ENCODE measurements around the gene CPZ. TPM values are rescaled to one million over a fixed set of nuclear protein-coding genes. Genes with fewer than 3 reads are reported as not detected.

Gene CPZ
- total RNA-seq, 4 donors from 2014 or later: 4.1 to 12.9 (median 6.5) TPM

DNA sequence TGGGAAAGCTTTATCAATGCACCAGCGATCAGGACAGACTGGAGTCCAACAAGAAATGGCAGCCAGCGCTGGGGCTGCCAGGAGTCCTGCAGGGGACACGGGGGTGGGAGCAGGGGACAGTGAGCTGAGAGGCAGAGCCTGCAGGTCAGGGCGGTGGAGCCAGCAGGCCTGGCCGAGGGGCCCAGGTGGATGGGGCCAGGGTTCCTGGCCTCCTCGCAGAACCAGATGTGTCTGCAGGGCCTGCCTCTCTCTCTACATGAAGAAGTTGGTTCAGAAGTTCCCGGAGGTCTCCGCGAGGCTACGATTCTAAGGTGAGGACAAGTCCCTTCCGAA, 63.6 kb downstream of the CPZ start:
- Histone ChIP-seq H3K4me1 (no peaks in the 10 kb centered on the region), H3K4me3 (replicated peaks in 1 of 3) (no peak overlapping the region), H3K36me3 (no peaks in the 10 kb centered on the region), H3K9me3 (no peaks in the 10 kb centered on the region), H3K27me3 (no peaks in the 10 kb centered on the region), H3K27ac (no peak overlapping the region)
- intact Hi-C loops (cut with DNase I): no loop called here
- WGBS, 2 donors: 87 to 89% methylated on average over 7 to 11 of the region's 11 CpGs
- TF ChIP-seq POLR2A (IDR thresholded peaks at IDR 0.05): no peak
- TF ChIP-seq, protein P1, sequence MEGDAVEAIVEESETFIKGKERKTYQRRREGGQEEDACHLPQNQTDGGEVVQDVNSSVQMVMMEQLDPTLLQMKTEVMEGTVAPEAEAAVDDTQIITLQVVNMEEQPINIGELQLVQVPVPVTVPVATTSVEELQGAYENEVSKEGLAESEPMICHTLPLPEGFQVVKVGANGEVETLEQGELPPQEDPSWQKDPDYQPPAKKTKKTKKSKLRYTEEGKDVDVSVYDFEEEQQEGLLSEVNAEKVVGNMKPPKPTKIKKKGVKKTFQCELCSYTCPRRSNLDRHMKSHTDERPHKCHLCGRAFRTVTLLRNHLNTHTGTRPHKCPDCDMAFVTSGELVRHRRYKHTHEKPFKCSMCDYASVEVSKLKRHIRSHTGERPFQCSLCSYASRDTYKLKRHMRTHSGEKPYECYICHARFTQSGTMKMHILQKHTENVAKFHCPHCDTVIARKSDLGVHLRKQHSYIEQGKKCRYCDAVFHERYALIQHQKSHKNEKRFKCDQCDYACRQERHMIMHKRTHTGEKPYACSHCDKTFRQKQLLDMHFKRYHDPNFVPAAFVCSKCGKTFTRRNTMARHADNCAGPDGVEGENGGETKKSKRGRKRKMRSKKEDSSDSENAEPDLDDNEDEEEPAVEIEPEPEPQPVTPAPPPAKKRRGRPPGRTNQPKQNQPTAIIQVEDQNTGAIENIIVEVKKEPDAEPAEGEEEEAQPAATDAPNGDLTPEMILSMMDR (IDR thresholded peaks at IDR 0.05): no peak
- no peak for DNase-seq

DNA sequence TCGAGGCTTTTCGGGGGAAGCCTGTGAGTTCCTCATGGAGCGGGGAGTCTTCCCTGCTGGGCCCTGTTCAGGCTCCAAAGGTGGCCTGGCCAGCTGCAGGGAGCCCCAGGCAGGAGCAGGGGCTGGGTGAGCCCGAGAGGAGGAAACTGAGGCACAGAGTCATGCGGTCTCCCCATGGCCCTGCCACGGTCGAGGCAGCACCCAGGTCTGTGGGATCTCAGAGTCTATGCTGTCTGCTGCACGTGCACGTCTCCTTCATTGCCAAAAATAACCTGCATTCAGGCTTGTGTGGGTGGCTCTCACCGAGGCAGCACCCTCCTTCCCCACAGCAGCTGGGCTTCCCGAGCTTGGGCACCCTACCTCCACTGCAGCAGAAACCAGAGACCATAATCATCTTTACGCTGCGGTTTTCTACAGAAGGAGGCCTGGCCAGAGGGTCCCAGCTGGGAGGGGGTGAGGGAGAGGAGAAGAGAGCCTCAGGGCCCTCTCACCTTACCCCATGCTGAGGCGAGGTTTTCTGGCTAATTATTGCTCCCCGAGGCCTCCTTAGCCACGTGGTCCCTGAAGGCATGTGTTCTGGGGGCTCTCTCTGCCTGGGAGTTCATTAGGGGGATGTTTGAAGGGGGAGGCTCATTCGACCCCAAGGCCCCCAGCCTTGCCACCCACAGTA, 64.3 kb downstream of the CPZ start:
- no peak for DNase-seq
- no peaks in the 10 kb centered on the region for H3K27me3 ChIP-seq
- no peak overlapping the region for H3K27ac ChIP-seq
- intact Hi-C loops (cut with DNase I): no loop called here
- no peaks in the 10 kb centered on the region for H3K9me3 ChIP-seq
- WGBS, 2 donors: 74 to 75% methylated on average over 7 to 15 of the region's 17 CpGs
- H3K4me1 ChIP-seq: no peaks in the 10 kb centered on the region
- no peaks in the 10 kb centered on the region for H3K36me3 ChIP-seq
- TF ChIP-seq, protein P1 (IDR thresholded peaks at IDR 0.05): no peak
- TF ChIP-seq POLR2A (IDR thresholded peaks at IDR 0.05): no peak
- no peak overlapping the region for H3K4me3 ChIP-seq (replicated peaks in 1 of 3)

DNA sequence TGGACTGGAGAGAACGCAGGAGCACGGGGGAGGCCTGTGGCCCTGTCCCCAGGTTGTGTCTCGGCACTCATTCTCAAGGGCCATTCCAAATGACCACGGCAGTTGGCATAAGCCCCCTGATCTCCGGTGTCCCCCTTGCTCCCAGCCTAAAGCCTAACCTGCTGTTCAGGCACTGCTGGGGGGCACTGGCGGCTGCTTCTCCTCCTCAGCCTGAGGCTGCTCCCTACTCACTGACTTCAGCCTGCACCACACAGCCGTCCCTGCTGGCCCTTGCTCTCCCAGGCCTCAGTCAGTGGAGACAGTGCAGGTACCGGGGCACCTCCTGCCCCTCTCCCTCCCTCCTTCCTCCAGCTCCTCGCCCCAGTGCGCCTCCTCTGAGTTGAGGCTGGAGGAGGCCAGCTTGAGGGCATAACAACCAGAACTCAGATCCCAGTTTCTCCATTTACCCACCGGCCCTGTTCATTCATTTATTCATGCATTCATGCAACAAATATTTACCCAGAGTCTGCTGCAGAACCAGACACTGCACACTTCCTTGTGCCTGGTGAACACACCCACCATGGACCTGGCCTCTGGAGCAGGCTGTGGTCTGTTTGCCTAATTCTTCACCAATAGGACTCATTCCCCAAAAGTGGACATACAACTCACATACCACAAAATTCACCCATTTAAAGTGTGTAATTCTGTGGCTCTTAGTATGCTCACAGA, 65.0 kb downstream of the CPZ start:
- H3K4me1 ChIP-seq: no peaks in the 10 kb centered on the region
- intact Hi-C loops (cut with DNase I): no loop called here

DNA sequence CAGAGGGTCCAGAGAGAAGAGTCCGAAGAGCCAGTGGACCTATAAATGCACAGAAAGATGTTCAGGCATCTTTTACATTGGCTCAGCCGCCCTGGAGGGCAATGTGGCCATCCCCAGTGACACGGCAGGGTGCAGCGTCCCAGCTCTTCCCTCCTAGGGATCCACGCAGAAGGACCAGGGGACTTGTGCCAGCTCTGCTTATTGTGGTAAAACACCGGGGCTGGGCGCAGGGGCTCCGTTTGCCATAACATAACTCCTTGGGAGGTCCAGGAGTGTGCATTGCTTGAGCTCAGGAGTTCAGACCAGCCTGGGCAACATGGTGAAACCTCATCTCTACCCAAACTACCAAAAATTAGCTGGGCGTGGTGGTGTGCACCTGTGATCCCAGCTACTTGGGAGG, 70.2 kb downstream of the CPZ start:
- Histone ChIP-seq H3K27me3 (no peaks in the 10 kb centered on the region), H3K4me3 (replicated peaks in 1 of 3) (no peak overlapping the region), H3K9me3 (no peaks in the 10 kb centered on the region), H3K27ac (no peak overlapping the region), H3K4me1 (no peaks in the 10 kb centered on the region), H3K36me3 (no peaks in the 10 kb centered on the region)
- intact Hi-C loops (cut with DNase I): no loop called here
- WGBS, 2 donors: 84 to 87% methylated on average over 9 of the region's 9 CpGs
- DNase-seq: no peak
- TF ChIP-seq POLR2A (IDR thresholded peaks at IDR 0.05): no peak
- TF ChIP-seq, protein P1 (IDR thresholded peaks at IDR 0.05): no peak

More for the DNA sequence above, 65.0 kb downstream of the CPZ start:
- H3K27ac ChIP-seq: no peak overlapping the region
- no peak overlapping the region for H3K4me3 ChIP-seq (replicated peaks in 1 of 3)
- no peaks in the 10 kb centered on the region for H3K36me3 ChIP-seq
- no peaks in the 10 kb centered on the region for H3K27me3 ChIP-seq
- no peak for DNase-seq
- H3K9me3 ChIP-seq: no peaks in the 10 kb centered on the region
- 76 to 84% methylated on average over 7 to 11 of the region's 11 CpGs for WGBS, 2 donors
- TF ChIP-seq, protein P1 (IDR thresholded peaks at IDR 0.05): no peak
- no peak for TF ChIP-seq POLR2A (IDR thresholded peaks at IDR 0.05)

Measured in thyroid gland (tissue), 4 donors.